Erythroblast (primary cell): Measurements from ENCODE around the gene PLCL1.

Experiments
- GATA1 ChIP-seq: IDR thresholded peaks from 2 replicates; pipeline ENCODE4 v1.6.1; 2011; ENCODE audit warnings: low read depth, mild to moderate bottlenecking, control low read depth, low read length, moderate library complexity
- POLR2A ChIP-seq: IDR thresholded peaks from 2 replicates; pipeline ENCODE4 v1.6.1; 2011; ENCODE audit warnings: mild to moderate bottlenecking, low read length

DNA sequence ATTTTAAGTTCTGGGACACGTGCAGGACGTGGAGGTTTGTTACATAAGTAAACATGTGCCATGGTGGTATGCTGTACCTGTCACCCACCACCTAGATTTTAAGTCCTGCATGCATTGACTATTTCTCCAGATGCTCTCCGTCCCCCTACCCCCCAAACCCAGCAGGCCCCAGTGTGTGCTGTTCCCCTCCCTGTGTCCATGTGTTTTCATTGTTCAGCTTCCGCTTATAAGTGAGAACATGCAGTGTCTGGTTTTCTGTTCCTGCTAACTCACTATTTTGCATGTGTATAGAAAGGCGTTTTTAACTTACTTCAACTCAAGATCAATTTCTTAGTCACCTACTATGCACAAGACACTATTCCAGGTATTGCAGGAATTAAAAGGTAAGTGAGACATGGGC is 128.0 kb downstream of the PLCL1 start:
- TF ChIP-seq POLR2A (no peak), GATA1 (no peak)
